Measurements from ENCODE around the gene SLC52A3.
"Not testable (repeated sequence)": the region's sequence is repeated elsewhere in the genome, so short reads cannot be mapped to it uniquely, and the experiment has no call there.

The SLC52A3 gene

DNA sequence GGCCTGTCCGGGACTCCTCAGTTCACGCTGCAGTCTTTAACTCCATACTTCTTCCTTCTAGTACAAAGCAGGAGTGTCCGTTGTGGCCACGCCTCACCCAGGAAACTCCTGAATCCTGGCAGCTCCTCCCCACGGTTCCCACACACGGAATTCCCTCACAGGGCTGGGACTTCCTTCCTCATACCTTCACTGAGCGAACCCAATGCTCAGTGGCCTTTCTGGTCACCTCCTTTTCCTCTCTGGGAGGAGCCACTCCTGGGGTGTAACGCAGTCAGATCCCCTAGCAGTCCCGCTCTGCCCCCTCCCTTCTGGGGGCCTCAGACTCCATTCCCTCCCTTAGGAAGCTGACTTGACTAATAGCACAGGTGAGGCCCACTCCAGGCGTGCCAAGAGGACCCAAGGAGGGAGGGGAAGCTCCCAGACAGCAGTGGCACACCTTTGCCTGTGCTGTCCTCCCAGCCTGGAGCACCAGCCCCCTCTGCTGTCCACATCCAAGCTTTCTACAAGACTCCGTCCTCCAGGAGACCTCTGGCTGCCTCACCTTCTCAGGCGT lies at the start of gene SLC52A3:
Gene SLC52A3 (minus strand): TSS at position 75 of the 553 bp plus-strand sequence. CDS start 2,726 bp downstream, outside the sequence.
- no peak within 1 kb of the TSS for H3K4me3 ChIP-seq (ENCODE audit: low read depth, low read length)
- no peak for DNase-seq (ENCODE audit: low read depth)
- TF ChIP-seq, protein P1, sequence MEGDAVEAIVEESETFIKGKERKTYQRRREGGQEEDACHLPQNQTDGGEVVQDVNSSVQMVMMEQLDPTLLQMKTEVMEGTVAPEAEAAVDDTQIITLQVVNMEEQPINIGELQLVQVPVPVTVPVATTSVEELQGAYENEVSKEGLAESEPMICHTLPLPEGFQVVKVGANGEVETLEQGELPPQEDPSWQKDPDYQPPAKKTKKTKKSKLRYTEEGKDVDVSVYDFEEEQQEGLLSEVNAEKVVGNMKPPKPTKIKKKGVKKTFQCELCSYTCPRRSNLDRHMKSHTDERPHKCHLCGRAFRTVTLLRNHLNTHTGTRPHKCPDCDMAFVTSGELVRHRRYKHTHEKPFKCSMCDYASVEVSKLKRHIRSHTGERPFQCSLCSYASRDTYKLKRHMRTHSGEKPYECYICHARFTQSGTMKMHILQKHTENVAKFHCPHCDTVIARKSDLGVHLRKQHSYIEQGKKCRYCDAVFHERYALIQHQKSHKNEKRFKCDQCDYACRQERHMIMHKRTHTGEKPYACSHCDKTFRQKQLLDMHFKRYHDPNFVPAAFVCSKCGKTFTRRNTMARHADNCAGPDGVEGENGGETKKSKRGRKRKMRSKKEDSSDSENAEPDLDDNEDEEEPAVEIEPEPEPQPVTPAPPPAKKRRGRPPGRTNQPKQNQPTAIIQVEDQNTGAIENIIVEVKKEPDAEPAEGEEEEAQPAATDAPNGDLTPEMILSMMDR (IDR thresholded peaks at IDR 0.05; ENCODE audit: low read depth, low read length, missing control alignments) = no peak

GRCh38 chr20:815914-816606 lies 47.8 kb upstream of the SLC52A3 start:
- no peak overlapping the region for H3K4me3 ChIP-seq (ENCODE audit: low read depth, low read length)
- TF ChIP-seq, protein P1 (IDR thresholded peaks at IDR 0.05; ENCODE audit: low read depth, low read length, missing control alignments) = peak; percentile 99
- DNase-seq (ENCODE audit: low read depth) = no peak

DNA sequence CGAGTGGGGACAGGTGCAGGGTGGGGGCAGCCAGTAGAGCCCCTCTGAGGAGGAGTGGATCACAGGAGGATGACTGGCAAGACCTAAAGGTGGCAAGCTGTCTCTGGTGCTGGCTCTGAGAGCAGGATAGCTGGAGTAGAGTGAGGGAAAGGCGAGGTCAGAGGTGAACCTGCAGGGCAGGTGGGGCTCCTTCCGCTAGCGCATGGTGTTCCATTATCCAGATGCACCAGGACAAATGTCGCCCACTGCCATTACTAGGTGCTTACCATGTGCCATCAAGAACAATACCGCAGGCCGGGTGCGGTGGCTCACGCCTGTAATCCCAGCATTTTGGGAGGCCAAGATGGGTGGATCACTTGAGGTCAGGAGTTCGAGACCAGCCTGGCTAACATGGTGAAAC lies 46.9 kb upstream of the SLC52A3 start:
- TF ChIP-seq, protein P1 (IDR thresholded peaks at IDR 0.05; ENCODE audit: low read depth, low read length, missing control alignments) = no peak
- no peak overlapping the region for H3K4me3 ChIP-seq (ENCODE audit: low read depth, low read length)
- no peak for DNase-seq (ENCODE audit: low read depth)

DNA sequence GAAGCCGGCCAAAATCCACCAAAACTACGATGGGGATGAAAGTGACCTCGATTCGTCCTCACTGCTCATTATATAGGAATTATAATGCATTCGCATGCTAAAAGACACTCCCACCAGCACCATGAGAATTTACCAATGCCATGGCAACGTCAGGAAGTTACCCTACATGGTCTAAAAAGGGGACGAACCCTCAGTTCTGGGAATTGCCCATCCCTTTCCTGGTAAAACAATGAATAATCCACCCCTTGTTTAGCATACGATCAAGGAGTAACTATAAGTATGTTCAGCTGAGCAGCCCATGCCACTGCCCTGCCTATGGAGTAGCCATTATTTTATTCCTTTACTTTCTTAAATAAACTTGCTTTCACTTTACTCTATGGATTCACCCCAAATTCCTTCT lies 45.1 kb upstream of the SLC52A3 start:
- TF ChIP-seq, protein P1 (IDR thresholded peaks at IDR 0.05; ENCODE audit: low read depth, low read length, missing control alignments) = no peak
- DNase-seq (ENCODE audit: low read depth) = no peak

GRCh38 chr20:812435-812814 lies 44.1 kb upstream of the SLC52A3 start:
- H3K4me3 ChIP-seq (ENCODE audit: low read depth, low read length); DNase-seq (ENCODE audit: low read depth): not testable (repeated sequence)

More for the DNA sequence above, 45.1 kb upstream of the SLC52A3 start:
- H3K4me3 ChIP-seq (ENCODE audit: low read depth, low read length) = no peak overlapping the region

DNA sequence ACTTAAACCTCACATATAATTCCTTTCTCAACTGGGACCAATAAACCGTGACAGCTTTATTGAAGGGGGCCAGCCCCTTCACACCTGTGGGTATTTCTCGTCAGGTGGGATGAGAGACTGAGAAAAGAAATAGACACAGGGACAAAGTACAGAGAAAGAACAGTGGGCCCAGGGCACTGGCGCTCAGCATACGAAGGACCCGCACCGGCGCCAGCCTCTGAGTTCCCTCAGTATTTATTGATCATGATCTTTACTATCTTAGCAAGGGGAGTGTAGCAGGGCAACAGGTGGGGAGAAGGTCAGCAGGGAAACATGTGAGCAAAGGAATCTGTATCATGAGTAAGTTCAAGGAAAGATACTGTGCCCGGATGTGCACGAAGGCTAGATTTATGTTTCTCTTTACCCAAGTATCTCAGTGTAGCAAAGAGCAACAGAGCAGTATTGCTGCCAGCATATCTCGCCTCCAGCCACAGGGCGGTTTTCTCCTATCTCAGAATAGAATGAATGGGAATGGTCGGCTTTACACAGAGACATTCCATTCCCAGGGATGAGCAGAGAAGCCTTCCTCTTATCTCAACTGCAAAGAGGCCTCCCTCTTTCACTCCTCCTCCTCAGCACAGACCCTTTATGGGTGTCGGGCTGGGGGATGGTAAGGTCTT lies 43.6 kb upstream of the SLC52A3 start:
- not testable (repeated sequence) for DNase-seq (ENCODE audit: low read depth); H3K4me3 ChIP-seq (ENCODE audit: low read depth, low read length)

DNA sequence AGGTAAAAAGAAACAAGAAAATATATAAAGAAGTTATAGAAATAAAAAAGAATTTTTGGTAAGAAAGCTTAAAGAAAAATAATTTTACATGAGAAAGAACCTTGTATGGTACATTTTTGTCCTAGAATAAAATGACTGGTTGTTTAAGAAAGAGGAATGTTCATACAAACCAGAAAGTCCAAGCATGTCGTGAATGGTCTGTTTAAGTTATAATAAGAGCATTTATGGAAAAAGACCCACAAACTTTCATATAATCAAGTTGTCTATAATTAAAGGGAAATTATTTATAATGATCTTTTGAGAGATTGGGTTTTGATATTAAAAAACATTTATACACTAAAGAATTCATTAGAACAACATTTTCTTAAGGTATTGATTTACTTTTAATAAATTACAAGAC lies 37.4 kb upstream of the SLC52A3 start:
- no peak overlapping the region for H3K4me3 ChIP-seq (ENCODE audit: low read depth, low read length)
- TF ChIP-seq, protein P1 (IDR thresholded peaks at IDR 0.05; ENCODE audit: low read depth, low read length, missing control alignments) = no peak
- no peak for DNase-seq (ENCODE audit: low read depth)

DNA sequence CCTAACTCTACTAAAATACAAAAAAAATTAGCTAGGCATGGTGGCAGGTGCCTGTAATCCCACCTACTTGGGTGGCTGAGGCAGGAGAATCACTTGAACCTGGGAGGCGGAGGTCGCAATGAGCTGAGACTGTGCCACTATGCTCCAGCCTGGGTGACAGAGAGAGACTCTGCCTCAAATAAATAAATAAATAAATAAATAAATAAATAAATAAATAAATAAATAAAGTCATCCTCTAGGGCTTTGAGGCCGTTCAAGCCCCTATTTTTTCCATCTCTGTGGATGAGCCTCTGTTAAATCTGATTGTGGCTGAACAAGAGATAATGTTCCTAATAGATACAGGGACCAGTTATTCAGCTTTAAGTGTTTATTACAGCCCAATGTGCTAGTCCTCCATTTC lies 33.4 kb upstream of the SLC52A3 start:
- no peak overlapping the region for H3K4me3 ChIP-seq (ENCODE audit: low read depth, low read length)
- DNase-seq (ENCODE audit: low read depth) = no peak
- TF ChIP-seq, protein P1 (IDR thresholded peaks at IDR 0.05; ENCODE audit: low read depth, low read length, missing control alignments) = no peak

- DNase-seq (ENCODE audit: low read depth); H3K4me3 ChIP-seq (ENCODE audit: low read depth, low read length): not testable (repeated sequence)
Observed at GRCh38 chr20:800026-800425, 31.7 kb upstream of the SLC52A3 start.

DNA sequence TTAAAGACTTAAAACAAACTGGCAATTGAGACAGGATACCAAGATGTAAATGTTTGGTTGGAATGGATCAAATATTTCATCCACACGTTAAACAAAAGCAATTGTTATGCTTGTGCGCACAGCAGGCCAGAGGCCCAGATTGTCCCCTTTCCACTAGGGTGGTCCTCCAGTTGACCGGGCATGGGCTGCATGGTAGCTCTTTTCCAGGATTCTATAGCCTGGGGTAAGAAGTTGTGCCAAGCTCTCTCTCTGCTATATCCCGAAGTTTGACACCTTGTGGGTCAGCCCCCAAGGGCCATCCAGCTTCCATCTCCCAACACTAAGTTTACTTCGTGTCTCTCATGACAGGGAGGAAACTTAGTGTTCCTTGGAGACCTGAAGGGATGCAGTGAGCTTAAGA lies 30.4 kb upstream of the SLC52A3 start:
- DNase-seq (ENCODE audit: low read depth); H3K4me3 ChIP-seq (ENCODE audit: low read depth, low read length): not testable (repeated sequence)

Measured in GM12864 (cell line).